ACC112 (cell line): ENCODE results near the gene PTPRN2.

ENCODE experiments used
- H2AFZ ChIP-seq: fragments of 200-600 bp; sonication (generic); one replicate; pipeline ENCODE4 v1.6.0; 2017; ENCODE audit warnings: antibody characterized with exemption, low read length; ENCODE audit not compliant: unreplicated experiment
- H3K27ac ChIP-seq: fragments of 200-600 bp; sonication (generic); 2 replicates; pipeline ENCODE4 v1.5.1; 2014; ENCODE audit warnings: low read depth, mild to moderate bottlenecking, antibody characterized with exemption, low read length, moderate library complexity
- H3K27me3 ChIP-seq: fragments of 200-600 bp; sonication (generic); 2 replicates; pipeline ENCODE4 v1.6.1; 2014; ENCODE audit warnings: mild to moderate bottlenecking, antibody characterized with exemption, low read length, moderate library complexity, mixed read lengths; ENCODE audit not compliant: insufficient read depth
- H3K36me3 ChIP-seq: fragments of 200-600 bp; sonication (generic); 2 replicates; pipeline ENCODE4 v1.6.1; 2016; ENCODE audit warnings: mild to moderate bottlenecking, antibody characterized with exemption, low read length, moderate library complexity, mixed read lengths; ENCODE audit not compliant: insufficient read depth
- H3K4me1 ChIP-seq: fragments of 200-600 bp; sonication (generic); one replicate; pipeline ENCODE4 v1.6.1; 2016; ENCODE audit warnings: low read length, mixed read lengths; ENCODE audit not compliant: insufficient read depth, unreplicated experiment, control insufficient read depth
- H3K4me3 ChIP-seq: fragments of 200-600 bp; sonication (generic); 2 replicates; pipeline ENCODE4 v1.5.1; 2014; ENCODE audit warnings: mild to moderate bottlenecking, low read depth, low read length
- H3K79me2 ChIP-seq: fragments of 200-600 bp; sonication (generic); one replicate; pipeline ENCODE4 v1.6.0; 2016; ENCODE audit warnings: low read length; ENCODE audit not compliant: control insufficient read depth, unreplicated experiment, insufficient read depth

Gene PTPRN2

DNA sequence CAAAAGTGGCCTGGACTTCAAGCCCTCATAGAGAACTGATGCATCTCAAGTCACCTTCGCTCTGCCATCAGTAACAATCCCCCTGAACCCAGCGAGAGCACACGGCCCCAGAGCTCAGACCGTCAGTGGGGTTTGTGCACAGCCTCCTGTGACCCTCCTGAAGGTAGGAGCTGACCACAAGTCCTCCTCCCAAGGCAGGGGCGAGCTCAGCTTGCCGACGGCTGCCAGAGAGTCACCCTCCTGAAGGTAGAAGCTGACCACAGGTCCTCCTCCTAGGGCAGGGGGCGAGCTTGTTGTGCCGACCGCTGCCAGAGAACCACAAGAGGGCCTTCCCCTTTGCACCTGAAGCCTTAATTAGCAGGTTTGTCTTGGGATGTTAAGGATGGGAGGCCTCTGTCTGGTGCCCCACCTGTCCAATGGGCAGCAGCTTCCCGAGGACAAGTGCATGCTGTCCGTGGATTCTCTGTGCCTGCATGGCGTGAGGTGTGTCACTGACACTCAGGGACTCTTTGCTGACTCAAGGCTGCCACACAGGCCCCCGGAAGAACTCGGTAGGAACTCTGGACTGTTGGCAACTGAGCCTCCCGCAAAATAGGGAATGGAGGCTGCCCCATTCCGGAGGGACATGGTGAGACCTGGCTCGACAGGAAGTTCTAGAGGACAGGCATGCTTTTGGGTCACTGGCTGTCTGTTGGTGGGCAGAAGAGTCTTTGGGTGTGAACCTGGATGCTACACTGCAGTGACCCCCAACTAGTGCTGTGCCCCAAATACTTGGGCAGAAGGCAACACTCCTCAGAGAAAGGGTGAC lies 763.4 kb downstream of the PTPRN2 start:
- no peak overlapping the region for H3K4me3 ChIP-seq
- H3K79me2 ChIP-seq, result no peaks in the 10 kb centered on the region
- H3K4me1 ChIP-seq, result no peaks in the 10 kb centered on the region
- H3K27ac ChIP-seq, result no peak overlapping the region
- no peaks in the 10 kb centered on the region for H3K27me3 ChIP-seq
- H2AFZ ChIP-seq, result no peak overlapping the region
- H3K36me3 ChIP-seq, result no peaks in the 10 kb centered on the region

DNA sequence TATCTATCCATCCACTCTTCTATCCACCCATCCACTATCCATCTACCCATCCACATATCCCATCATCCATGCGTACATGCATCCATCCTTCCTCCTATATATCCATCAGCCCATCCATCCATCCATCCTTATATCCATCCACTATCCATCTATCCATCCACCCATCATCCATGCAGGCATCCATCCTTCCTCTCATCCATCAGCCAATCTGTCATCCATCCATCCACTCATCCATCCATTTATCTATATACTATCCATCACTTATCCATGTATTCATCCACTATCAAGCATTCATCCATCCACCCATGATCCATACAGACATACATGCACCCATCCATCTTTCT lies 765.0 kb downstream of the PTPRN2 start:
- H3K4me1 ChIP-seq, result no peaks in the 10 kb centered on the region
- H2AFZ ChIP-seq, result no peak overlapping the region
- H3K27me3 ChIP-seq, result no peaks in the 10 kb centered on the region
- no peak overlapping the region for H3K4me3 ChIP-seq
- no peaks in the 10 kb centered on the region for H3K36me3 ChIP-seq
- no peak overlapping the region for H3K27ac ChIP-seq
- no peaks in the 10 kb centered on the region for H3K79me2 ChIP-seq

DNA sequence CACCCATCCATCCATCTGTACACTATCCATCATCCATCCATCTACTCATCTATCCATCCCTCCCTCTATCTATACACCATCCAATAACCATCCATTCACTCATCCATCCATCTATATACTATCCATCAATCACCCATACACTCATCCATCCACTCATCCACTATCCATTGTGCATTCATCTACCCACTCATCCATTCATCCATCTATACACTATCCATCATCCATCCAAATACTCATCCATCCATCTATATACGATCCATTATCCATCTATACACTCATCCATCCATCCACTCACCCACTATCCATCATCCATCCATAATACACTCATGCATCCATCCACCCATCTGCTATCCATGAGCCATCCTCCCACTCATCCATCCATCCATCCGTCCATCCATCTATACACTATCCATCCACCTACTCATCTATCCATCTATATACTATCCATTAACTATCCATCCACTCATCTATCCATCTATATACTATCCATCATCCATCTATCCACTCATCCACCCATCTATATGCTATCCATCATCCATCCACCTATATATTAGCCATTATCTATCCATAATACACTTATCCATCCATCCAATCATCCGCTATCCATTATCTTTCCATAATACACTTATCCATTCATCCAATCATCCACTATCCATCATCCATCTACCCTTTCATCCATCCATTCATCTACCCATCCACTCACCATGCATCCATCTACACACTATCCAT lies 765.5 kb downstream of the PTPRN2 start:
- H3K4me3 ChIP-seq, result no peak overlapping the region
- H3K27me3 ChIP-seq, result no peaks in the 10 kb centered on the region
- H3K36me3 ChIP-seq, result no peaks in the 10 kb centered on the region
- H2AFZ ChIP-seq, result no peak overlapping the region
- H3K4me1 ChIP-seq, result no peaks in the 10 kb centered on the region
- no peaks in the 10 kb centered on the region for H3K79me2 ChIP-seq
- H3K27ac ChIP-seq, result no peak overlapping the region

DNA sequence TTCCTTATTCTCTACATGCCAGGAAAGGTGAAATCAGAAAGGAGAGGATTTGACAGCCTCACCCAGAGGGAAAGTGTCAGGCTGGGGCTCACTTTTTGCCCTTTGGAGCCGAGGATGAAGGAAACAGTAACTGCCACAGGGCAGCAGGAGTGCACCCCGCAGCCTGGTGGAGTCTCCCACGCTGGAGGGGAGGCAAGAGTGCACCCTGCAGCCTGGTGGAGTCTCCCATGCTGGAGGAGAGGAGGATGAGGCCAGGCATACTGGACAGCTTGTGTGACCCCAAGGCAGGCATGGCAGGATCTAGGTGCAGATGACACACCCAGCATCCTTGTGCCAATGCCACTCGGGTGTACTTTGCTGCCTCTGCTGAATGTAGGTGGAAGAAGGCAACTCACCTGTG lies 766.8 kb downstream of the PTPRN2 start:
- Histone ChIP-seq H3K4me1 (no peaks in the 10 kb centered on the region), H3K4me3 (no peak overlapping the region), H3K79me2 (no peaks in the 10 kb centered on the region), H2AFZ (no peak overlapping the region), H3K27ac (no peak overlapping the region), H3K27me3 (no peaks in the 10 kb centered on the region), H3K36me3 (no peaks in the 10 kb centered on the region)

DNA sequence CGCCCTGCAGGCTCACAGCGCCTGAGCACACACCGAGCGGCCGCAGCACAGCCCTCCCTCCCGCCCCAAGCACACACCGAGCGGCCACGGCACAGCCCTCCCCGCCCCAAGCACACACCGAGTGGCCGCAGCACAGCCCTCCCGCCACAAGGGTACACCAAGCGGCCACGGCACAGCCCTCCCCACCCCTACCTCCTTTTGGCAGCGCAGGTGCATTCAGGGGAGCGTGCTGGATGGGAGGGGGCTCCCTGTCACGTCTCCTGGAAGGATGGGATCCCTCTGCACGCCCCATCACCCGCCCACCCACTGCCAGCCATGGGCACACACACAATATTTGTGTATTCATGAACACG lies 768.2 kb downstream of the PTPRN2 start:
- H3K27ac ChIP-seq, result no peak overlapping the region
- no peaks in the 10 kb centered on the region for H3K36me3 ChIP-seq
- no peaks in the 10 kb centered on the region for H3K79me2 ChIP-seq
- H2AFZ ChIP-seq, result no peak overlapping the region
- no peak overlapping the region for H3K4me3 ChIP-seq
- H3K27me3 ChIP-seq, result no peaks in the 10 kb centered on the region
- no peaks in the 10 kb centered on the region for H3K4me1 ChIP-seq

DNA sequence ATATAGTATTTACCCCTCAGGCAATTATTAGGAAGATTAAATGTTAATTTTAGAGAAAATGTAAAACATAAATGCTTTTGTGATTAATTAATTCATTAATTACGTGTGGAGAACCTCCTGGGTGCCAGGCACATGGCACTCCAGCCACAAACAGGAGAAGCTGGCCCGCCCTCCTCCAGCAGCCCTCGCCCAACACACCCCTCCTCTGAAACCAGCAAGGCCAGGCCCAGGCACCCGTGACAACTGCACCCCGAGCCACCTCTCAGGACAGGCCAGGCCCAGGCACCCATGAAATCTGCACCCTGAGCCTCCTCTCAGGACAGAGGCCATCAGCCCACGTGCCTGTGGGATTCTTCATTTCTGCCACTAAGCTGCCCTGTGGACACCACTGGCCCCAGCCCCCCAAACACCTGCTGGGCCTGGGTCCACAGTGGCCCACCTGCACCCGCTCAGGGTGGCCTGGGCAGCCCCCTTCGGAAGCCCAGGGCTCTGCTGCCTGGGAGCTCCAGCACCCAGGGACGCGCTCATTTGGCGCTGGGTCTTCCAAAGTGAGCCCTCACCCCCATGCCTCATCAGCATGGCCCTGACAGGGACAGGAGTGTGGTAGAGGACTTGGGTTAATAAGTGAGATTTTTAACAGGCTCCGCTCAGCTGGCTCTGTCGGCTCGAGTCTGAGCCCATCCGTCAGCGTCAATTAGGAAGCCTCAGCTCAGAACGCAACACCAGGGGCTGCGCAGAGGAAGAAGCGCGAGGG lies 768.7 kb downstream of the PTPRN2 start:
- H2AFZ ChIP-seq, result no peak overlapping the region
- H3K4me3 ChIP-seq, result no peak overlapping the region
- H3K4me1 ChIP-seq, result no peaks in the 10 kb centered on the region
- H3K27me3 ChIP-seq, result no peaks in the 10 kb centered on the region
- no peak overlapping the region for H3K27ac ChIP-seq
- no peaks in the 10 kb centered on the region for H3K36me3 ChIP-seq
- H3K79me2 ChIP-seq, result no peaks in the 10 kb centered on the region

DNA sequence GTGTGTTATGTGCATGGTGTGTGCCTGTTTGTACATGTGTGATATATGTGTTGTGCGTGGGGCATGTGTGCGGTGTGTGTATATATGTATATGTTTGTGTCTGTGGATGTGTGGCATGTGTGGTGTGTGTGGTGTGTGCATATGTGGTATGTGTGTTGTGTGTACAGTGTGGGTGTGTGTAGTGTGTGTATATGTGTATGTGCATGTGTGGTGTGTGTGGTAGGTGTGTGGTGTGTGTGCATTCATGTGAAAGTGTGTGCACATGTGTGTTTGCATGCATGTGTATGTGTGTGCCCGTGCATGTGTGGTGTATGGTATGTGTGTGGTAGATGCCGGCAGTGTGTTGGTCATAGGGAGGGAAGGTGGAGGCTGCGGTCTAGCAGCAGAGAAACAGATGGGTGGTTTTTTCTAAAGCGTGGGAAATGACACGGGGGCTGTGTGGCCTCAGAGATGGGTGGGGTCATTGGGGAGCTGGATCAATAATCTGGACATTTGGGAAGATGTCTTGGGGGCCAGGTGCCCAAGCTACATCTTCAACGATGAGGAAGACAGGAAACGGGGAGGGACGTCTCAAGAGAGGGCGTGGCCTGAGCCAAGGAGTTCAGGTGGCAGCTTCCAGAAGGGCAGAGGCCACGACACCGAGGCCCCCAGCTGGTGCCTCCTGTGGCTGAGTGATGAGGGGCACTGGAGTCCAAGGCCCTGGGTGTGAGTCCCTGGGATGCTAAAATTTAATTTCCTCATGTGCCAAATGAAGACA lies 769.5 kb downstream of the PTPRN2 start:
- Histone ChIP-seq H2AFZ (no peak overlapping the region), H3K79me2 (no peaks in the 10 kb centered on the region), H3K27ac (no peak overlapping the region), H3K4me3 (no peak overlapping the region), H3K4me1 (no peaks in the 10 kb centered on the region), H3K27me3 (no peaks in the 10 kb centered on the region), H3K36me3 (no peaks in the 10 kb centered on the region)

DNA sequence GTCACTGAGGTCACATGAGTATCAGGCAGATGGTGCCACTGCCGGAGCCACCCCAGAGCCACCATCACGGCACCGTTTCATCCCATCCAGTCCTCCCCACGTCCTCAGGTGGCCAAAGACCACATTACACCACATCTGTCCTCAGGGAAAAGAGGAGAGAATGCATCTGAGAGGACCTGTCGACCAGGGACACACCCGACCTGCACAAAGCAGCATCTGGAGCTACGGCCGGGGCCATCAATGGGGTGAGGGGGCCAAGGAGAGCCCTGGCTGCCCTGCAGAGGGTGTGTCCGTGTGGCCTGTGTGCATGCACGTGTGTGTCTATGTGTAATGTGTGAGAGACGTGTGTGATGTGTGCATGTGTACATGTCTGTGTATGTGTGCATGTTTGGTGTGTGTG lies 770.2 kb downstream of the PTPRN2 start:
- no peaks in the 10 kb centered on the region for H3K4me1 ChIP-seq
- H3K27ac ChIP-seq, result no peak overlapping the region
- no peaks in the 10 kb centered on the region for H3K27me3 ChIP-seq
- H3K4me3 ChIP-seq, result no peak overlapping the region
- H3K36me3 ChIP-seq, result no peaks in the 10 kb centered on the region
- H3K79me2 ChIP-seq, result no peaks in the 10 kb centered on the region
- no peak overlapping the region for H2AFZ ChIP-seq

DNA sequence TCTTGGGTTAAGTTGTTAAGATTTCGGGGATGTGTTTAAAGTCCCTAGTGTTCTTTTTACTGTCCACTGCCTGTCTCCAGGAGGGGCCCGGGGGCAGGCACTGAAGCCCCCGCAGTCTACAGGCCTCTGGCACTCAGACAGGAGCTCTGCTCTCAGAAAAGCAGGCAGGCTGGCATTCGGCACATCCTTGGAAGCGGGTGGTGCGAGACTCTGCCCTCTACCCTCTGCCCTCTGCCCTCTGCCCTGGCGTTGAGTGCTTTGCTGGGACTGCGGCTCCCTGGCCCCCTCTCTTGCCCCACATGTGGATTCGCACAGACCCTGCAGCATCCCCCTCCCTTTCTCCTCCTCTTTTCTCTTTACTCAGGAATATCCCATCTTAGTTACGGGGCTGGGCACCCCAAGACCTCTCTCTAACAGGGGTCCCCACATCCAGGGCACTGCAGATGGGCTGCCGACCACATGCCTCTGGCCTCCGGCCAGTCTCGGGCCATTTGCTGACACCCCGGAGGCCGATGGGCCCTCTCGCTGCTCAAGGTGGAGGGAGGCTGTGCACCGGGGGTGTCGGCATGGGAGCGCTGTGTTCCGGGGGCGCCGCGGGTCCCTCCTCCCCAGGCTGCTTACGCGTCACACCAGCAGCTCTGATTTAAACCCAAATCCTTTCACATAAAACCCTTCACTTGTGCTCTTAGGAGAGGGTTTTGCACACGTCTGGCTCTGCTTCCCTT lies 770.9 kb downstream of the PTPRN2 start:
- Histone ChIP-seq H3K27me3 (no peaks in the 10 kb centered on the region), H3K79me2 (no peaks in the 10 kb centered on the region), H3K36me3 (no peaks in the 10 kb centered on the region), H2AFZ (no peak overlapping the region), H3K4me3 (no peak overlapping the region), H3K4me1 (no peaks in the 10 kb centered on the region), H3K27ac (no peak overlapping the region)

DNA sequence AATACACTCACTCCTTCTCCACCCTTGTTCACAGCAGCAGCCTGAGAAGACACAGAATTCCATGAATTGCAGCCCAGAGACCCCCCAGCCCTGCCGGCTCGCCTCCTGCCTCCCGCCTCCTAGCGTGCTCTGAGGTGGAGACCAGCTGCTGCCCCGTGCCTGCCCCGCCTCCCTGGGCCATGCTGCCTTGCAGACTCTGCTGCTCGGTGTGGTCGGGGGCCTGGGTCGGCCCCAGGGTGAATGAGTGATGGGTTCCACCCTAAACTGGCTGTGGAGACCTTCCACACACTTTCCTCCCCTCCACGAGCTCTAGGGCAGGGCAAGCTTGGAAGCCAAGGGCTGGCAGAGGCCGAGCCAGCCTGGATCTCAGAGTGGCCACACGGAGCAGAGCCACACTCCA lies 771.5 kb downstream of the PTPRN2 start:
- no peaks in the 10 kb centered on the region for H3K36me3 ChIP-seq
- H2AFZ ChIP-seq, result no peak overlapping the region
- H3K4me1 ChIP-seq, result no peaks in the 10 kb centered on the region
- no peaks in the 10 kb centered on the region for H3K27me3 ChIP-seq
- H3K79me2 ChIP-seq, result no peaks in the 10 kb centered on the region
- H3K4me3 ChIP-seq, result no peak overlapping the region
- H3K27ac ChIP-seq, result no peak overlapping the region
